SJSA1 (cell line): ENCODE results near the gene TRMT112. TPM values are rescaled to one million over a fixed set of nuclear protein-coding genes. Genes with fewer than 3 reads are reported as not detected.

Experiments
- DNase-seq, 2 experiments: peaks; one replicate each; pipeline ENCODE4 v3.0.0-alpha.2; 2015 to 2020; ENCODE audit warnings: low spot score in 2 of 2, low read depth in 1 of 2
- H3K27ac ChIP-seq: fragments of 250-450 bp; sonication (Bioruptor Pico); 2 replicates; pipeline ENCODE4 v1.5.1; 2020; ENCODE audit warnings: mild to moderate bottlenecking, moderate library complexity
- H3K27me3 ChIP-seq: fragments of 250-450 bp; sonication (Bioruptor Pico); replicated peaks from 2 replicates; pipeline ENCODE4 v1.5.1; 2020; ENCODE audit warnings: mild to moderate bottlenecking, moderate library complexity
- H3K36me3 ChIP-seq: fragments of 250-450 bp; sonication (Bioruptor Pico); 2 replicates; pipeline ENCODE4 v1.5.1; 2020; ENCODE audit warnings: mild to moderate bottlenecking
- H3K4me1 ChIP-seq: fragments of 250-450 bp; sonication (Bioruptor Pico); replicated peaks from 2 replicates; pipeline ENCODE4 v1.6.1; 2021; ENCODE audit warnings: mild to moderate bottlenecking
- H3K4me3 ChIP-seq: fragments of 250-450 bp; sonication (Bioruptor Pico); 2 replicates; pipeline ENCODE4 v1.5.1; 2020; ENCODE audit warnings: mild to moderate bottlenecking
- H3K9me3 ChIP-seq: fragments of 250-450 bp; sonication (Bioruptor Pico); replicated peaks from 2 replicates; pipeline ENCODE4 v1.5.1; 2020; ENCODE audit warnings: mild to moderate bottlenecking
- total RNA-seq: library from RNA; depleted of rRNA; stranded (reverse); fragments of >200 nt; shearing (Covaris generic); gene quantifications from 2 replicates; pipeline ENCODE4 v1.2.3, GENCODE V29; 2014; rRNA removed

TRMT112 gene
- total RNA-seq, 1 experiment from 2014 or later, result 506 TPM

DNA sequence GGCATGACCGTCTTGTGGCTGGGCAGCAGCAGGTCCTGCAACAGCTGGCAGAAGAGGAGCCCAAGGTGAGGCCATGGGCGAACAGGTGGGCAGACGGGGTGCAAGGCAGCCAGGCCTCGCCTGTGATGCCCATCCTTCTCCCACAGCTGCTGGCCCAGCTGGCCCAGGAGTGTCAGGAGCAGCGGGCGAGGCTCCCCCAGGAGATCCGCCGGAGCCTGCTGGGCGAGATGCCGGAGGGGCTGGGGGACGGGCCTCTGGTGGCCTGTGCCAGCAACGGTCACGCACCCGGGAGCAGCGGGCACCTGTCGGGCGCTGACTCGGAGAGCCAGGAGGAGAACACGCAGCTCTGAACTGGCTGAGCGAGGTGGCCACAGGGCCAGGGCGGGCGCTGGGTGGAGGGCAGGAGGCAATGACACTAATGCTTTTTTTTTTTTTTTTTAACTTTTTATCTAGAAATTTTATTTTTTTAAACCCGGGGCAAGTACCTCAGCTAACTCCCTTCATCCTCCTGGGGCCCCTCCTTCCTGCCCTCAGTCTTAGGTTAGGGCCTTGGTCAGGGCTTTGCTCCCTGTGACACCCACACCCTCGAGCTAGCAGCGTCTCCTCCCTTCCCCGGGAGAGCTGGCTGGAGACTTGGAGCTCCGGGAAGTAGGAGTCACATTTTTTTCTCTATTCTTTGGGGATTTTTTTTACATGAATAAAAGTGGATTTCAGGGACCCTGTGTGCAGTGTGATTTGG is 50.0 kb downstream of the TRMT112 start:
- H3K27ac ChIP-seq, result no peak overlapping the region
- no peaks in the 10 kb centered on the region for H3K27me3 ChIP-seq
- H3K36me3 ChIP-seq, result peaks cover 67% of the 10 kb centered on the region
- no peak overlapping the region for H3K4me3 ChIP-seq
- H3K9me3 ChIP-seq, result no peaks in the 10 kb centered on the region
- peaks cover 43% of the 10 kb centered on the region for H3K4me1 ChIP-seq
- DNase-seq, result no peak

Other genes with a start within 250 kb of the TRMT112 start
- 17.6 and 22.6 TPM in 2 replicates for gene MACROD1, start 151.4 kb downstream of the TRMT112 start, total RNA-seq
- gene STIP1, start 131.4 kb downstream of the TRMT112 start, total RNA-seq, result 402 and 488 TPM in 2 replicates
- 0.84 TPM in 1 of 2 replicates, not detected in the other for gene FERMT3, start 110.8 kb downstream of the TRMT112 start, total RNA-seq
- gene TRPT1, start 91.4 kb downstream of the TRMT112 start, total RNA-seq, result 49.4 and 50.2 TPM in 2 replicates
- gene NUDT22, start 91.3 kb downstream of the TRMT112 start, total RNA-seq, result 81.5 and 152 TPM in 2 replicates
- 2.7 and 11.9 TPM in 2 replicates for gene DNAJC4, start 87.0 kb downstream of the TRMT112 start, total RNA-seq
- gene VEGFB, start 83.0 kb downstream of the TRMT112 start, total RNA-seq, result 13.0 and 17.2 TPM in 2 replicates
- 73.4 and 228 TPM in 2 replicates for gene FKBP2, start 76.5 kb downstream of the TRMT112 start, total RNA-seq
- 467 and 505 TPM in 2 replicates for gene PPP1R14B, start 70.6 kb downstream of the TRMT112 start, total RNA-seq
- gene PLCB3, start 66.0 kb downstream of the TRMT112 start, total RNA-seq, result 34.3 and 51.5 TPM in 2 replicates
- 154 and 158 TPM in 2 replicates for gene BAD, start 32.9 kb downstream of the TRMT112 start, total RNA-seq
- gene GPR137, start 31.7 kb downstream of the TRMT112 start, total RNA-seq, result 25.4 and 46.6 TPM in 2 replicates
- gene KCNK4, start 26.3 kb downstream of the TRMT112 start, total RNA-seq, result 0.31 TPM in 1 of 2 replicates, not detected in the other
- gene CATSPERZ, start 17.2 kb downstream of the TRMT112 start, total RNA-seq, result not detected in 2 replicates
- gene ESRRA, start 12.0 kb downstream of the TRMT112 start, total RNA-seq, result 50.7 and 51.1 TPM in 2 replicates
- 205 and 232 TPM in 2 replicates for gene PRDX5, start 562 bp upstream of the TRMT112 start, total RNA-seq
- 2.2 and 5.3 TPM in 2 replicates for gene CCDC88B, start 22.6 kb upstream of the TRMT112 start, total RNA-seq
- gene RPS6KA4, start 41.6 kb upstream of the TRMT112 start, total RNA-seq, result 81.8 and 84.1 TPM in 2 replicates
- gene SLC22A11, start 238.4 kb upstream of the TRMT112 start, total RNA-seq, result not detected in 2 replicates